ENCODE data around the gene ZNF362. TPM values are rescaled to one million over a fixed set of nuclear protein-coding genes. Genes with fewer than 3 reads are reported as not detected.

ZNF362 gene
- total and polyA plus RNA-seq, 2 of the 13 experiments (the other 11 are each of a cell fraction or from before 2014, with no cell fraction given), result 8.3 to 14.2 TPM

- FAIRE-seq (no peak), ATAC-seq (no peak), DNase-seq (ENCODE audit: low spot score) (no peak)
- H3K9ac ChIP-seq (ENCODE audit: insufficient read depth, low read depth, low read length), result no peak overlapping the region
- ChIA-PET POLR2A (no interaction called here), CTCF (ENCODE audit: low intra/inter-chr PET ratio, low total read pairs) (no interaction called here)
- no peaks in the 10 kb centered on the region for H3K9me3 ChIP-seq (ENCODE audit: low read length)
- H3K27ac ChIP-seq (ENCODE audit: extremely low read length, insufficient read depth, low read length), result no peak overlapping the region
- in situ Hi-C loops (cut with HindIII; ENCODE audit: extremely low pct_ligation_motif_present, low pct_unique_long_range_greater_than_20kb) (no loop called here), intact Hi-C loops (cut with micrococcal nuclease; ENCODE audit: unreplicated experiment) (no loop called here)
- no peak overlapping the region for H3K4me3 ChIP-seq (replicated peaks in 1 of 3; ENCODE audit: insufficient read depth in 1 of 3, low read depth in 2 of 3, low read length in 3 of 3)
- TF ChIP-seq NFYB (CRISPR knock-in tag; IDR thresholded peaks at IDR 0.05) (peak; percentile 44), RAD51 (IDR thresholded peaks at IDR 0.05; ENCODE audit: borderline replicate concordance) (0 out of 2 replicates have a peak, but pooled peaks have one; percentile 26), DNMT3B (CRISPR knock-in tag; conservative IDR thresholded peaks at IDR 0.05) (no peak), USF2 (IDR thresholded peaks at IDR 0.05; ENCODE audit: low read depth, low read length) (0 out of 2 replicates have a peak, but pooled peaks have one; percentile 16), USF2 (CRISPR knock-in tag; IDR thresholded peaks at IDR 0.05; ENCODE audit: borderline replicate concordance) (no peak), TOPORS (CRISPR knock-in tag; IDR thresholded peaks at IDR 0.05) (no peak), ZBTB14 (CRISPR knock-in tag; IDR thresholded peaks at IDR 0.05) (no peak), HOMEZ (CRISPR knock-in tag; IDR thresholded peaks at IDR 0.05; ENCODE audit: low read depth) (no peak)
- H3K4me1 ChIP-seq (ENCODE audit: insufficient read depth, low read length), result peaks cover 13% of the 10 kb centered on the region
- no TSS peak for BruUV-seq (replicated peaks)
- H3K27me3 ChIP-seq (ENCODE audit: control insufficient read depth in 1 of 2, insufficient read depth in 2 of 2, low read length in 2 of 2), result no peaks in the 10 kb centered on the region
- WGBS (ENCODE audit: low lambda C conversion rate), result no CpG with 5 or more reads among the region's 1 CpG
- no peaks in the 10 kb centered on the region for H3K79me2 ChIP-seq (ENCODE audit: insufficient read depth, low read length)
- H2AFZ ChIP-seq (ENCODE audit: low read length), result no peak overlapping the region
- H3K4me2 ChIP-seq (ENCODE audit: low read depth, low read length), result no peak overlapping the region
- no peaks in the 10 kb centered on the region for H4K20me1 ChIP-seq (ENCODE audit: insufficient read depth, low read length)
- peaks cover 1 to 17% of the 10 kb centered on the region in 2 experiments; a peak in 2 of 5 replicates for H3K36me3 ChIP-seq (replicated peaks in 1 of 2; ENCODE audit: control insufficient read depth in 1 of 2, insufficient read depth in 2 of 2, low read length in 2 of 2)
Measured at GRCh38 chr1:33302325-33302724, 46.0 kb downstream of the ZNF362 start.

Measured in HepG2 (cell line).